GM23338 (cell line): ENCODE results near the gene MAP4K3.

Experiments used
- CTCF ChIP-seq, 2 experiments: fragments of 200-600 bp in 1 of 2; sonication (generic) in 1 of 2; conservative IDR thresholded peaks; 2 replicates each; pipeline versions ENCODE4 v1.5.1 to v1.6.1; 2016 to 2017; ENCODE audit warnings: antibody characterized with exemption in 2 of 2, low read depth in 2 of 2, mild to moderate bottlenecking in 2 of 2, moderate library complexity in 1 of 2
- EZH2 ChIP-seq: fragments of 200-600 bp; sonication (generic); IDR thresholded peaks from one replicate; pipeline ENCODE4 v1.8.0; 2017; ENCODE audit warnings: antibody characterized with exemption, mild to moderate bottlenecking, low read depth; ENCODE audit not compliant: unreplicated experiment
- JUNB ChIP-seq: IDR thresholded peaks from one replicate; pipeline ENCODE4 v1.6.1; 2016; ENCODE audit warnings: antibody characterized with exemption; ENCODE audit not compliant: unreplicated experiment
- POLR2AphosphoS5 ChIP-seq: IDR thresholded peaks from 2 replicates; pipeline ENCODE4 v1.6.1; 2016; ENCODE audit warnings: antibody characterized with exemption, low read depth
- REST ChIP-seq: IDR thresholded peaks from one replicate; pipeline ENCODE4 v1.6.1; 2018; ENCODE audit warnings: antibody characterized with exemption; ENCODE audit not compliant: unreplicated experiment
- ZNF114 ChIP-seq: fragments of 250-450 bp; sonication (Bioruptor Pico); IDR thresholded peaks from 2 replicates; pipeline ENCODE4 v1.5.0; 2020; ENCODE audit warnings: mild to moderate bottlenecking, moderate library complexity

- TF ChIP-seq CTCF (conservative IDR thresholded peaks at IDR 0.05; ENCODE audit: low read depth in 2 of 2) (no peak), POLR2AphosphoS5 (no peak), EZH2 (no peak), REST (no peak), JUNB (no peak), ZNF114 (CRISPR knock-in tag) (no peak)
Measured at GRCh38 chr2:39385172-39385571, 51.9 kb downstream of the MAP4K3 start.
